HPDE6-E6E7 (cell line): ENCODE data around the gene FOXP4.

Experiments
- DNase-seq: peaks from one replicate; pipeline ENCODE4 v3.0.0; 2011; ENCODE audit warnings: missing footprints; ENCODE audit errors: extremely low spot score

Gene FOXP4

GRCh38 chr6:41522780-41523548, 23.2 kb upstream of the FOXP4 start:
- DNase-seq: no peak

GRCh38 chr6:41523915-41524633, 22.1 kb upstream of the FOXP4 start:
- DNase-seq: no peak

- DNase-seq: no peak
Measured at GRCh38 chr6:41524634-41525011, 21.6 kb upstream of the FOXP4 start.

DNA sequence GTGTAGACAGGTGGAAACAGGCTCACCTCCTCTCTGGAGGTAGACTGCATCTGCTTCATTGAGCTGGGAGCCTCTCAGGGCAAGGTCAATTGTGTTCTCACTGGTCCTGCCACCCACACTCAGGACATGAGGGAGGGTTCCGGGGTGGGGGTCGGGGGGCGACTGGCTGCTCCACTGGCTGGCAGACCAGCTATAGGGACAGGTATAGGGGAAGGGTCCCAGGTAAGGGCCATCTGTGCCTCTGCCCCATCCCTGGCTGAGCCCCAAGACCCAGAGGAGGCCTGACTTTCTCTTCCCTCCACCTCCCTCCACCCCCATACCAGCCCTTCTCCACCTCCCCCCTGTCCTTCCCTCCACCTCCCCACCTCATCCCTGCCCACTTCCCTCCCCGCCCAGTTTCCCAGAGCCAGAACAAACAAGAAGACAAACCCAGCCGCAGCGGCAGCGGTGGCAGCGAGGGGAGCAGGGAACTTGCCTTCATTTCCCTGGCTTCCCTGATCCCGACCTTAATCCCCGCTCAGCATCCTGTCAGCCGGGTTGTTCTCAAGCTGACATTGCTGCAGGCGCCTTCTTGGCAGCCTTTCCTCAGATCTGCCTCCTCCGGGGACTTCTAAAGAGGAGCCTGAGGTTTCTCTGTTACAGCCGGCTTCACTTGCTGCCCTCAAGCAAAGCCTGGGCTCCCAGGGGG, 18.3 kb upstream of the FOXP4 start:
- DNase-seq: no peak

GRCh38 chr6:41528409-41528963, 17.7 kb upstream of the FOXP4 start:
- DNase-seq: no peak

DNA sequence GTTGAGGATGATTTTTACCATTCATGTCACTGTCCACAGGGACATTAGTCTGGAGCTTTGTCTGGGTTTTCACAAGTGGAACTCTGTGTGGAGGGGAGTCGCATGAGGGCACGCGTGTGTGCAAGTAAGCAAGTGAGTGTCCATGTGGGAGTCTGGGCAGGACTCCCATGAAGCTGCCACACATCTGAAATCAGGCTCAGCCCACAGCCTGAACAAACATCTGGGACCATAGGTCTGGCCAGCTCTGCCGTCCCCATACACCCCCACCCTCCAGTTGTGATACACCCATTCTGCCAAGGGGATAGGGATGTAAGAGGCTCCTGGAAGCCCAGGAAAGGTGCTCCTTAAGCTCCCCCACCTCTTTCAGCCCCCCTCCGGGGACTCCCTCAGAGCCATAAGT, 17.1 kb upstream of the FOXP4 start:
- no peak for DNase-seq

- DNase-seq: no peak
Measured at GRCh38 chr6:41529970-41530369, 16.2 kb upstream of the FOXP4 start.

GRCh38 chr6:41530476-41530875, 15.7 kb upstream of the FOXP4 start:
- DNase-seq: no peak

- no peak for DNase-seq
Measured at GRCh38 chr6:41531016-41531415, 15.2 kb upstream of the FOXP4 start.

GRCh38 chr6:41531591-41532582, 14.3 kb upstream of the FOXP4 start:
- DNase-seq: no peak

DNA sequence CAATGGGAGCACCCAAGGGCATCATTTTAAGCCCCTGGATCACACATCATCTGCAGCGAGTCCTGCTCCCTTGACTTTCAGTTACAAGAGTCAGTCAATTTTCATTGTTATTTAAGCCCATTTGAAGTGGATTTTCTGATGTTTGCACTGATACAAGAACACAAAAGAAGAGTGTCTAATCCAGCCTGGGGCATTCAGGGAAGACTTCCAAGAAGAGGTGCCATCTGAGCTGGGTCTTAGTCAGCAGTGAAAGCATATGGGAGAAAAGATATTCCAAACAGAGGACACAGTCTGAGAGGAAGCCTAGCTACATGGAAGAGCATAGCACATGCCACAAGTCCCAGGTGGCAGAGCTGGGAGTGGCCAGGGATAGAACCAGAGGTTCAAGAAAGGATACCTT, 10.4 kb upstream of the FOXP4 start:
- no peak for DNase-seq

DNA sequence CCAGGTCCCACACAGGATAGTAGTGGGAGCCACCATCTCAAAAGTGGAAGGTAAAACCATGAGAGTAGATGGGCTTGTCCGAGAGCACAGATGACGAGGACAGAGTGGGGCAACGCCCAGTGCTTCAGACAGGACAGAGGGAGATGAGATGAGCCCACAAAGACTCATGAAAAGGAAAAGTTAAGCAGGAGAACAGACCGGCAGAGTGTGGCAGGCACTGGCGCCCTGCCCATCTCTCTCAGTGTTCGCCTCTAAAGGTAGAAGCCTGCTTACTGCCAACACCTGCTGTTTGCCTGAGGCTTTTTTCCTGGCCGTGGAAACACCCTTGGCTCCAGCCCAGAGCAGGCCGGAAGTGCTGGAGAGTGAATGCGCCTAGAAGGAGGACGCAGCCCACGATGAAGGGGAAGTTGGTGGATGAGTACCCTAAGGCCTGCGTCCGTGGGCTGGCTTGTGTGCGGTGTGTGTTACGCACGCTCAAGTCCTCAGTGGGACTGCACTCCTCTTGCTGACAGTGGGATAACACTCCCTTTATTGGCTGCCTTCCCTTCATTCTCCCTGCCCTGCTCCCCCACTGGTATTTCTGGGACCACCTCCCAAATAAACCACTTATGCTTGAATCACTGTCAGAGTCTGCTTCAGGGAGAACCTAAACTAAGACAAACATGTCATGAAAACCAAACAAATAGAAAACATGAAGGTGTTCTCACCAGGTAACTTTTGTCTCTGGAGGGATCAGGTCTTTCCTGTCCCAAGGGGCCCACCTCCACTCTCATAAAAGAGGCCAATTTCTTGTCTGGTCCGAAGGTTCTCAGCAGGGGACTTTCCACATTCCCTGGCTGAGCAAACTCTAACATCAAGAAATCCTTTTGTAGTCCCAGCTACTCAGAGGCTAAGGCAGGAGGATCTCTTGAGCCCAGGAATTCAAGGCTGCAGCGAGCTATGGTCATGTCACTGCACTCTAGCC, 9.1 kb upstream of the FOXP4 start:
- DNase-seq: peak; percentile 33

DNA sequence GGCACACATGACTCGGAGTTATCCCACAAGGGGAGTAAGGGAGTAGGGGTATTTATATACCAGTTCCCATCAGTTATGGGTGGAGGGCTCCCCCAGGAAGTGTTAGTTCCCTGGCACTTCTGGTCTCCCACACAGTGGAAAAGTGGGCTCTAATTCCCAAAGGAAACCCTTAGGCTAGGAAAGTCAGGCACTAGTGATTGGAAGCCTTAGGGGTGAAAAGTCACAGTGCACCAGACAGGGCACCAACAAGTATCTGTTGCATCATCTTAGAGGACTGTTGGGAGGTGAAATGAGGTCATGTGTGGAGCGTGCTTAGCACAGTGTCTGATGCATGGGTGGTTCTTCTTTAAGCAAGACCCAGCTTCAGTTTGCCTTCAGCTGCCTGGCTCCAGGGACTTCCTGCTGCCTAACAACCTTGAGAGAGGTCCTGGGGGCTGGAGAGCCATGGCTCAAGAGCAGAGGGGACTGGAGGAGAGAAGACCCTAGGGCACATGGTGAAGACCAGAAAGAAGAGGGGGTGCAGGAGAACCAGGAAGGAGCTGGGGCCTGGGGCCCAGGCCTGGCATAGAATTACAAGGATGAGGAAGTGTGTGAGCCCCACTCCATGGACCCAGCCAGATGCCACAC, 7.5 kb upstream of the FOXP4 start:
- DNase-seq: no peak

- DNase-seq: no peak
Measured at GRCh38 chr6:41539204-41539603, 7.0 kb upstream of the FOXP4 start.

DNA sequence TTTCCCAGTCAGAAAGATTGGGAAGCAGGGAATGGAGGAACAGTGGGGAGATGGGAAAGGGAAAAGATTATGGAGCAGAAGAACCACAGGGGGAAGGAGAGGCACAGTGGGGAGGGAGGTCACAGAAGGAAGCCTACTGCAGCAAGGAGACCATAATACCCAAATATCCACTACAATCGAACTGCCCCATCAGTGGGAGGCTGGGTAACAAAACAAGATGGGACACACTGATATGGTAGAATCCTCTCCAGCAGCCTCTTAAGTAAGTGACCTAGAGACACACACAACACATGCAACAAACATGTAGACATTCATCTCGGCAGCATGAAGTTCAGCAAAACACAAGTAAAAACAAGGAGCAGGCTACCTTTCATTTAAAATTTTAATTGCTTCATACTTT, 4.8 kb upstream of the FOXP4 start:
- no peak for DNase-seq

- no peak for DNase-seq
Measured at GRCh38 chr6:41543087-41543486, 3.1 kb upstream of the FOXP4 start.

GRCh38 chr6:41545247-41545702, 906 bp upstream of the FOXP4 start:
- no peak for DNase-seq

- DNase-seq: peak; percentile 51
Measured at GRCh38 chr6:41546475-41546865, 289 bp downstream of the FOXP4 start.
